Type B pancreatic cell (in vitro differentiated cells): ENCODE results near the gene CFAP52. TPM values are rescaled to one million over a fixed set of nuclear protein-coding genes. Genes with fewer than 3 reads are reported as not detected.

Source experiments
- DNase-seq: peaks from one replicate; pipeline ENCODE4 v3.0.0; 2021; ENCODE audit warnings: mixed read lengths; ENCODE audit not compliant: unreplicated experiment; ENCODE audit errors: extremely low spot score
- H3K27ac Mint-ChIP-seq: 2 replicates; pipeline ENCODE4 v1.8.0; 2021; ENCODE audit warnings: mild to moderate bottlenecking, mixed read lengths
- H3K27me3 Mint-ChIP-seq: 2 replicates; pipeline ENCODE4 v1.8.0; 2021; ENCODE audit warnings: mixed read lengths
- H3K36me3 Mint-ChIP-seq: 2 replicates; pipeline ENCODE4 v1.8.0; 2021; ENCODE audit warnings: mixed read lengths
- H3K4me1 Mint-ChIP-seq: one replicate; pipeline ENCODE4 v1.8.0; 2021; ENCODE audit warnings: mixed read lengths; ENCODE audit not compliant: unreplicated experiment
- H3K4me3 Mint-ChIP-seq: 2 replicates; pipeline ENCODE4 v1.8.0; 2021; ENCODE audit warnings: mild to moderate bottlenecking, mixed read lengths
- H3K9me3 Mint-ChIP-seq: 2 replicates; pipeline ENCODE4 v1.8.0; 2021; ENCODE audit warnings: mixed read lengths
- CTCF ChIP-seq: fragments of 200-600 bp; sonication (generic); conservative IDR thresholded peaks from 2 replicates; pipeline ENCODE4 v1.5.0; 2021; ENCODE audit warnings: antibody characterized with exemption, mild to moderate bottlenecking
- long read RNA-seq: library from polyadenylated mRNA; unstranded; transcript quantifications from one replicate; pipeline ENCODE4 v2.0.0, GENCODE V29; 2020
- total RNA-seq: library from RNA; stranded (reverse); gene quantifications from 2 replicates; pipeline ENCODE4 v1.2.1, GENCODE V29; 2021; ENCODE audit warnings: low replicate concordance

The CFAP52 gene
- 7.0 TPM in 1 of 2 replicates, not detected in the other for total RNA-seq
- long read RNA-seq, result 0 reads

- Mint-ChIP-seq H3K36me3 (peaks cover 4% of the 10 kb centered on the region), H3K27me3 (no peaks in the 10 kb centered on the region), H3K4me3 (peak within 1 kb of the TSS; percentile 99), H3K27ac (peak within 1 kb of the TSS; percentile 86), H3K9me3 (no peaks in the 10 kb centered on the region), H3K4me1 (peaks cover 13% of the 10 kb centered on the region)
- DNase-seq, result peak; percentile 88
- peak; percentile 85 for TF ChIP-seq CTCF
These were observed at the start of gene CFAP52 for GRCh38 chr17:9576521-9577372. Gene CFAP52, plus strand, starts transcription at chr17:9576642. Its CDS starts 54 bp downstream, at chr17:9576696.

- Mint-ChIP-seq H3K27me3 (no peaks in the 10 kb centered on the region), H3K27ac (no peak overlapping the region), H3K4me3 (no peak overlapping the region), H3K36me3 (peaks cover 3% of the 10 kb centered on the region), H3K9me3 (no peaks in the 10 kb centered on the region), H3K4me1 (peaks cover 4% of the 10 kb centered on the region)
- no peak for DNase-seq
- TF ChIP-seq CTCF, result no peak
These were observed 48.7 kb upstream of the CFAP52 start for GRCh38 chr17:9527788-9528187.

- peaks cover 3% of the 10 kb centered on the region for H3K36me3 Mint-ChIP-seq
- no peak overlapping the region for H3K4me3 Mint-ChIP-seq
- DNase-seq, result no peak
- no peaks in the 10 kb centered on the region for H3K9me3 Mint-ChIP-seq
- no peak overlapping the region for H3K27ac Mint-ChIP-seq
- TF ChIP-seq CTCF, result peak; percentile 77
- no peaks in the 10 kb centered on the region for H3K27me3 Mint-ChIP-seq
- H3K4me1 Mint-ChIP-seq, result peaks cover 4% of the 10 kb centered on the region
These were observed 47.3 kb upstream of the CFAP52 start for GRCh38 chr17:9529033-9529700.

- H3K36me3 Mint-ChIP-seq, result peaks cover 6% of the 10 kb centered on the region
- no peak for DNase-seq
- H3K27me3 Mint-ChIP-seq, result no peaks in the 10 kb centered on the region
- peaks cover 4% of the 10 kb centered on the region for H3K4me1 Mint-ChIP-seq
- no peak overlapping the region for H3K4me3 Mint-ChIP-seq
- H3K27ac Mint-ChIP-seq, result no peak overlapping the region
- H3K9me3 Mint-ChIP-seq, result no peaks in the 10 kb centered on the region
- TF ChIP-seq CTCF, result no peak
These were observed 45.4 kb upstream of the CFAP52 start for GRCh38 chr17:9531034-9531433.

GRCh38 chr17:9532715-9533114 lies 43.7 kb upstream of the CFAP52 start:
- Mint-ChIP-seq H3K4me3 (no peak overlapping the region), H3K36me3 (peaks cover 3% of the 10 kb centered on the region), H3K9me3 (no peaks in the 10 kb centered on the region), H3K4me1 (peaks cover 4% of the 10 kb centered on the region), H3K27me3 (no peaks in the 10 kb centered on the region), H3K27ac (no peak overlapping the region)
- no peak for TF ChIP-seq CTCF
- no peak for DNase-seq
